Measurements from ENCODE around the gene LHPP.
"Not testable (repeated sequence)": the region's sequence is repeated elsewhere in the genome, so short reads cannot be mapped to it uniquely, and the experiment has no call there.

Gene LHPP

DNA sequence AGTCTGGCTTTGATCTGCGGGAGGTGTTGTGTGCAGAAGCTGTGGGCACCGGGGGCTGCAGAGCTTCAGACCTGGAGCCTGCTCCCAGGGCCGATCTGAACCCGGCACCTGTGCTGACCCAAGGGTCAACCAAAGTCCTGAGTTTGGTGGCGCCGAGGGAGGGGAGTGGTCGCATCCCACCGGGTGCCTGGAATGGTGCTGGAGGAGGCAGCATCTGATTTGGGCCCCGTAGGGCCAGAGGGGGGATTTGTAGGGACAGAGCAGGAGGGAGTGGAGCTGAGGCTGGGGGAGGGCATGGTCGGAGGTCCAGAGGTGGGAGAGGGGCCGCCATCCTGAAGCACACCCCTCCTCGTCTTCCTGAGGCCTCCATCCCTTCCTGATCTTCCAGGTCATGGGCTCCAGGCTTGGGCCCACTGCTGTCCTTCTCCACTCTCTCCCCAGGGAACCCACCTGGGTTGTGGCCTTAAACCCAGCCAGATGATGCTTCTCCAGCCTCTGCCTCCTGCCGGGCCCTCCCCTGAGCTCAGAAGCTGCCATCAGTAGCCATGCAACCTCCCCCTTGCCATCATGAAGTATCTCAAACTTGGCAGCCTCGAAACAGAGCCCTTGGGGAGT lies 112.9 kb downstream of the LHPP start:
- DNase-seq (ENCODE audit: low read depth), result no peak

DNA sequence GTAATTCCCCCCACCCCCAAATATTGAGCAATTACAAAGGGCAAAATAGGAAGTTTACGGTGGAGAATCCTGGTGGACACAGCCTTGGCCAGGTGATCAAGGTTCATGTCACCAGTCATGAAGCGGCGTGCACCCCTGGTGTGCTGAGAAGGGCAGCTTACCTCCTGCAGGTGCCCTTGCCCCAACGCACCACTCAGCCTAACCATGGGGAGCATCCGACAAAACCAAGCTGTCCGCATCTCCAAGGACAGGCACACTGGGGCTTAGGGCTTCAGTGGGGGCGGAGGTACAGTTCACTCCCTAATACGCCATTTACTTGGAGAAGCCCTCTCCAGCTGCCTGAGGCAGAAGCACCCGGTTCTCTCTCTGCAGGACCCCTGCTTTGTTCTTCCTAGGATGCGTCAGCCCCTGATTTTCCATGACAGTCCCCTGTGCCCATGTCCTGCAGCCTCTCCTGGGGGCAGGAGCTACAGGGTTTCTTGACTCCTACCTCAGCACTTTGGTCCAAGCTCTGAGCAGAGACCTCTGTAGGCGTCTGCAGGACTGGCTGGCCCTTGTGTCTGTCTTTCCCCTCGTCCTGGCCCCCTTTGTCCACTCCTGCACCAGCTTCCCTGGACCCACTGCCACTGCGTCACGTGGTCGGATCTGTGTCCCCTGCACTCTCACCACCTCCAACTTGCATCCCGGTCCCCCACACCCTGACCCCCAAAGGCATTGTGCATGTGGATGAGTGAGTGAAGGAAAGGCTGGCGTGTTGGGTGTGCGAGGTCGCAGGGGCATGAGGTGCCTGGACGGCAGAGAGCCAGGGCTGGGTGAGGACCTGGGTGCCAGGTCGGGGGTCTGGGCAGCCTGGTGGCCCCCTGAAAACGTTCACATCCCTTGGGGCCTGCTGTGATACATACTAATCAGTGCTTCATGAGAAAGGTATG lies 113.7 kb downstream of the LHPP start:
- DNase-seq (ENCODE audit: low read depth), result no peak

DNA sequence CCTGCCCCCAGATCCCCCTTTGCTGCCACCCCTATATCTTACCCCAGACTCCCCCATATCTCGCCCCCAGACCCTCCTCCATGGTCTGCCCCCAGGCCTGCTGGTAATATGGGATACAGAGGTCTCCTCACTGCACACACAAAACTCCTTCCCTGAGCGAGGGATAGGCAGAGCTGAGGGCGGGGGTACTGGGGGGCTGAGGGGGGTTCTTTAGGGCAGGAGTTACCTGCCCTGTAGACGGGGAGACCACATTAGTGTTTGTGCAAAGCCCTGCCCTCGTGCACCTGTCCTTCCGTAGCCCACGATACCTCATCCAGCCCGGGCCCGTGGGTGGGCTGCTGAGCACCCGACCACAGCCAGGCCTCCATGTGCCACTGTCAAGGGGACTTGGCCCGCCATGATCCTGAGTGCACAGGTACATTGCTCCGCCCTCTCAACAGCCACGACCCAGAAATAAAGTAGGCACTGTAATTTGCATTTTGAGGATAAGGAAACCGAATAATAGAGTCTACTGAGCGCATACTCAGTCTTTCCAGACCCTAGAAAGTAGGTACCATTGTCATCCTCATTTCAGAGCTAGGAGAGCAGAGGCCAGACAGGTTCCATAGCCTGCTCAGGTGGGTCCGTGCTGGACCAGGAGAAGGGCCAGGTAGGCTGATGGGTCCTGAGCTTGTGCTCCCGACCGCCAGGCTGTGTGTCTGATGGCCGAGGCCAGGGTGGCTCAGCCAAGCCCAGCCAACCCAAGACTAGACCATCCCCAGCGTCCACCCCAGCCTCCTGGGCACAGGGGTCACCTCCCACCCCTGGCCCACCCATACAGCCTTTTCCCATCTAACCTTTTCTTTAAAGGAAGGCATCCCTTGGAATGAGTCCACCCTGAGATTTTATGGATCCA lies 115.2 kb downstream of the LHPP start:
- DNase-seq (ENCODE audit: low read depth), result no peak

DNA sequence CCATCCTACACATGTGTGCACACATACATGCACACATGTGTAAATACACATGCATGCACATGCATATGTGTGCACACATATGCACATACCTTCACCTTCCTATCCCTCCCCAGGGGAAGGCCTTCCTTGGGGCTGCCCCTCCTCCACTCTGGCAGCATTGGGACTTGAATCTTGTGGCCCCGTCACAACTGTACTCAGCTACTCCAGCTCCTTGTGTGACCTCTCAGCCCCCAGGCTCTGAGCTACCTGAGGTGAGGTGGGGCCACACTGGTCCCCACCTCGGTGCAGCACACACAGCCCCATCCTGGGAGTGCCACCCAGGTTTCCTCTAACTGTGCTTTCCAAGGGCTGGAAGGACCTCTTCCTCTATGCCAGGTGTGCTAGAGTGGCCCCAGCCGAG lies 116.0 kb downstream of the LHPP start:
- DNase-seq (ENCODE audit: low read depth), result no peak

DNA sequence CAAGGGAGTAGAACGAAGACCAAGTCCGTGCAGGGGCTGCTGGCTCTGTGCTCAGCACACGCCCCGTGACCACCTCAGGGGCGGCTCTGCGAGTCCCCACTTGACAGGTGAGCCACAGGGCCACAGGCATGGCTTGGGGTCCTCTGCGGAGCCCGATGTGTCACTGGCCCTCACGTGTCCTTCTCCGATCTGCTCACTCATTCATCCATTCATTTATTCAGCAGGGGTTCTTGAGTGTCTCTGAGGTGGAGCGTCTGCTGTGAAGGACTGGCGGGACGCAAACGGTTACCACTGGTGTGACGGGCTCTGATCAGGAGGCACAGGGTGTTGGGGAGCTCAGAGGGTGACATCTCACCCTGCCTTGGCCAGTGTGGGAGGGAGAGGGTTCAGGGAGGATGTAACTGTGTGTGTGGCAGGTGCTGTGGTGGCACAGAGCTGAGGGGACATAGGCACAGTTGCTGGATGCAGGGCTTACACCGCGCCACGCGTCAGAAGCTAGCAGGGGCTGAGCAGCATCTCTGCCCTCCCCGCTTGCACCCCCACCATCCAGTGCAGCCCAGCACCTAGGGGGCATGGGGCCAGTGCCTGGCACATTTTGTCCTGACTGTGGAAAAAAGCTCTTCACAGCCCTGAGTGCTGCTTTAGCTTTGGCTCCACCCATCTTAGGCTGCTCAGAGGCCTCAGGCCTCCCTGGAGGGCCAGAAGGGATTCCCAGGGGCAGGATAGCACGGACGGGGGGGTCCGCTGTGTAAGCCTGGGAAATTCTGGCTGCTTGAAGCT lies 116.8 kb downstream of the LHPP start:
- no peak for DNase-seq (ENCODE audit: low read depth)

DNA sequence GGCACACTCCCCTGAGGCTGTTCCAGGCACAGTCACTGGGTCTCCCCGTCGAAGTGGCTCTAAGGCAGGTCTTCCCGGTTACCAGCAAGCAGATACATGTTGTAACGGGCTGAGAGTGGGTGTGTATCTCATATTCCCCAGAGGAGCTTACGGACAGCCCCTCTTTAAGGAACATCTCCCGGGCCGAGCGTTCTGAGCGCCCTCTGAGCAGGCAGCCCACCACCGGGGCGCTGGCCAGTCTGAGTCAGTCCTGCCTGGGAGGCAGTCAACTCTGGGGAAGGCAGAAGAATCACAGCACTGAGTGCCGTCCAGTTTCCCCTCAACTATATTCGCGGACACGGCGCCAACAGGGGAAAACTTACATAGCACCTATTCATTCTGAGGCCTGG lies 117.4 kb downstream of the LHPP start:
- no peak for DNase-seq (ENCODE audit: low read depth)

DNA sequence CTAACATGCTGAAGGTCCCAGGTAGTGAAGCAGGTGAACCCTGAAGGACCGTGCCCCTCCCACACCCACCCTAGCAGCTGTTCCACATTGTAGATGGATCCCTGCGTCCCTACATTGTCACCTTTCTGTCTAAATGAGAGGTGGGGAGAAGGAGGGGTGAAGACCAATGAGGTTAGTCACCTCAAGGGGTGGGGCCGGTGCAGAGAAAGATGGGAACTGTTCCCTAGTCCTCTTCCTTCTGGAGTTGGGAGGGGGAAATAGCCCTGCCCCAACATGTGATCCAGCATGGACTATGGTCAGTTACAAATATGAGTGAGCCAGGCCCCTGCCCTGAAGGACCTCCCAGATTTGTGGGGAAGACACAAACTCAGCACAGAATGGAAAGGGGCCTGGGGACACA lies 124.5 kb downstream of the LHPP start:
- DNase-seq (ENCODE audit: low read depth), result no peak

DNA sequence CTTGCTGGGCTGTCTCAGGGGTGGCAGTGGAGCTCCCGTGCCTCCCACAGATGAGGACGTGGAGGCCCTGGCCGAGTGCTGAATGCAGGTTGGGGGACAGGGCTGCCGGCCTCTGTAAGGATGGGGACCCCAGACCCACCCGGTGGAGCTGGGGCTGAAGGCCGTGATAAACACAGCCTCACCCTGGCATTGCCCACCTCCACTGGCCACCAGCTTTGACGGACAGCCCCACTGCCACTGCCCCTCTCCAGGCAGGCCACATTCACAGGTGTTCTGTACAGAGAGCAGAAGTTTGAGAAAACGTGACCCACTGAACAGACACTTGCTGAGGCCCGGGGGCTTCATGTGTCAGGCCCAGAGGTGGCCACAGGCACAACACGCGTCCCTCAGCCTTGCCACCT lies 126.2 kb downstream of the LHPP start:
- no peak for DNase-seq (ENCODE audit: low read depth)

DNA sequence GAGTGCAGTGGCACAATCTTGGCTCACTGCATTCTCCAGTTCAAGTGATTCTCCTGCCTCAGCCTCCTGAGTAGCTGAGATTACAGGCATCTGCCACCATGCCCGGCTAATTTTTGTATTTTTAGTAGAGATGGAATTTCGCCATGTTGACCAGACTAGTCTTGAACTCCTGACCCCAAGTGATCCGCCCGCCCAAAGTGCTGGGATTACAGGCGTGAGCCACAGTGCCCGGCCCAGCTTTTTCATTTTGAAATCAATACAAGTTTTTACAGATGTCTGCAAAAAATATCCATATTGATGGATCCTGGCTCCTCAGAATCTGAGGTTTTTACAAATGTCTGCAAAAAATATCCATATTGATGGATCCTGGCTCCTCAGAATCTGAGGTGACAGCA lies 126.7 kb downstream of the LHPP start:
- DNase-seq (ENCODE audit: low read depth), result not testable (repeated sequence)

DNA sequence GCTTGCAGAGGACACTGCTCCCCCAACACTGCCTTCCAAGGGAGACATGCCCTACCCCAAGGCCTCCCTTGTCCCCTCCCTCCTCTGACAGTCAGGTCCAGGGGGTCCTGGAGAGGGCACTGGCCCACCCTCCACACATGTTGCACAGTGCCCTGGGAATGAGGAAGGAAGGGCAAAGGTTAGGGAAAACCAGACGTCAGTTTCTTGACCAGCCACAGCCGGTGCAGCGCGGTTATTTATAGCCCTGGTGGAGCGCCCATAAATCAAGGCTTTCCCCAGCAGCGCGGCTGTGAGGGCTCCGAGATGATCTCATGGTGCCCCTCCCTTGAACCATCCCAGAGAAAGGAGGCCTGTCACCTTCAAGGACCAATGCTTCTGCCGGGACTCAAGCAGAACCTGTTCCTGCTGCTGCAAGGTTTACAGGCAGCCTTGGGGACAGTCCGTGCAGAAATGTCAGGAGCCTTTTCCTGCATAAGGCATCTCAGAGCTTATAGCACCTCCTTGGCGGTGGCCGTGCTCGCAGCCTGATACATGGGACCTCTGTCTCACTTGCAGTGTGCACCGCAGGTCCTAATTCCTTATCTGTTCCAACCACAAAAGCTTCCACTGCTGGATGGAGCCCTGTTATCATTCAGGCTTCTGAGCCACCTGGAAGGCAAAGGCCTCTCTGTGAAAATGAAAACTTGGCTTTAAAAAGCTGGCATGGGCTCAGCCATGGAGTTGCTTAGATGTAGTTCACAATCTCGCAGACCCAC lies 127.3 kb downstream of the LHPP start:
- no peak for DNase-seq (ENCODE audit: low read depth)

DNA sequence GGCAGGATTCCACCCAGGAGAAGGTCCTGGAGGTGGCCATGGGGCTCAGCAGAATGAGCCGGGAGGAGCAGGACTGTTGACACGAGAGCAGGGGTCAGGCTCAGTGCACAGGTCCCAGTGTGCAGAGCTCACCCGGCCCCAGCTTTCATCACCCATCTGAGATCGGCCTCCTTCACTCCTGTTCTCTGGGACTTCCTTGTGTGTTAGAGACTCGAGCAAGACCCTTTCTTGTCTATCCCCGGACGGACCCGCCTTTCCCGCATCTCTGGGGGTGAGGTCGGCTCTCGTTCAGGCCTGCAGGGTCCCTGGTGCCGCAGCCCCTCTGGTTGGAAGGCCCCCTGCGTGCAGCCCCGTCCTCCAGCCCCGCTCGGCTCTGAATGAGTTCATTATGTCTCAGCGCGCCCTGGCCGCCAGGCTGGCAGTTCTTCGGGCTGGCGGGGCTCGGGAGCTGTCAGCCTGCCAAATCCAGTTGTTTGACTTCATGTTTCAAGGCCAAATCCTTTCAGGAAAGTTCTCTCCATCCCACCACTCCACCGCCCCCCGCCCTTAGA lies 127.9 kb downstream of the LHPP start:
- DNase-seq (ENCODE audit: low read depth), result no peak

DNA sequence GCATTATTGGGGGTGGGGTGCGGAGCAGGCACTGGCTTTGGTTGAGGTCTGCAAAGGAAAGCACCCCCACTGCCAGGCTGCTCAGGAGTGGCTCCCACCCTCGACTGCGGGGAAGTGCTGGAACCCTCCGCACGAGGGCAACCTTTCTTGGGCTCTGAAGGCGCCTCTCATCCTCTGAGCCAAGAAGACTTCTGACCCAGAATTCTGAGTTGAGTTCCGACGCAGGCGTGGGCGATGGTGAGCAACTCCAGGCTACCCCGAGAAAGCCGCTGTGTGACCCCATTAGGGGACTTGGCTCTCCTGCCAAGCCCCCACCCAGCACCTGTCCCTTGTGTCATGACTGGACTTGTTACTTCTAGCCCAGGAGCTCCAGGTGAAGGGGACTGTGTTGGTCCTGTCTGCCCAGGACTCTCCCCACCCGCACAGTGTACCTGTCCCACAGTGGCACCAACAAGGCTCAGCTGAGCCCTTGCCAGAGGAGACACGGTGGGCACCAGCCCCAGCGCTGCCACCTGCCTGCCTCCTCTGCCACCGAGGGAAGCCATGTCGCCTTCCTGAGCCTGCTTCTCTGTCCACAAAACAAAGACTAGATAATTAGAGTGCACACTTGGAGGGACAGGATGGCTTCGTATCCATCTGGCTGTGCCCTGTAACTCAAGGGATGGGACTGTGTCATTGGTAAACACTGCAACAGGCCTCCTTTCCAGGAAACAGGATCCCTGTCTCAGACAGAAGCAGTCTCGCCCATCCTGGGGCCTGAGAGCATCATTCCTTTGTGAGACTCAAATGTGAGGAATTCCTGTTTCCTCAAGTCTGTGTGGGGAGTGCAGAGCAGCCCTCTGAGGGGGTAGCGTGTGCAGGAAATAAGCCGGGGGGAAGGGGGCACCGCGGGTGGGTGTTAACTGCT lies 128.8 kb downstream of the LHPP start:
- no peak for DNase-seq (ENCODE audit: low read depth)

DNA sequence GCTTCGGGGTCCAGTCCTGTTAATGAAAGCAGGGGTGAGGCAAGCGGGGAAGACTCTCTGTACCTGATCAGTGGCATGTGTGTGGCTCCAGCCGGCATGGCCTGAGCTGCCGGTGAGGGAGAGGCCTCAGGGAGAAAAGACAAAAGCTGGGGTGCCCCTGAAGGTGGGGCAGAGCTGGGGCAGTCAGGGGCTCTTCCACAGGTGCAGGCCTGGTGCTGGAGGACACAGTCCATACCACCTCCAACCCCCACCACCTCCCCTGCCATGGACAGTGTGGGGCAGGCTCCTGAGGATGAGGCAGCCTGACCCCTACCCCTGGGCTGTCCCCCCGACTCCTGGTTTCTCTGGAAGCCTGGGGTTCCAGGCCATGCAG lies 129.5 kb downstream of the LHPP start:
- DNase-seq (ENCODE audit: low read depth), result no peak

DNA sequence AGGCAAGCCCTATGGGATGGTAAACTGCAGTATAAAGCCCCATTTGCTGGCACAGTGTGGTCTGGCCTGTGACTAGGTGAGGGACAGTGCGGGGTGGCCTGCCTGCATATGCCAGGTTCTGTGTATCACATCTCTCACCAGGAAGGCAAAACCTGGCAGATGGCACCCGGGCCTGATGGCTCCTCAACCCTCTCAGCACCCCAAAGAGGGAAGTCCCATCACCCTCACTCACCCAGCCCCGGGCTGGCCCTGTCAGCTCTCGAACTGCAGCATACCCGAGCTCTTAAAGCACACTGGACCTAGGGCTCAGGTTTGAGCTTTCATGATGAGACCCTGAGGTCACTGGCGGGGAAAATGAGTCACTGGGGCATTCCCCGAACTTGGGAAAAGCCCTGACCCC lies 130.5 kb downstream of the LHPP start:
- DNase-seq (ENCODE audit: low read depth), result no peak

DNA sequence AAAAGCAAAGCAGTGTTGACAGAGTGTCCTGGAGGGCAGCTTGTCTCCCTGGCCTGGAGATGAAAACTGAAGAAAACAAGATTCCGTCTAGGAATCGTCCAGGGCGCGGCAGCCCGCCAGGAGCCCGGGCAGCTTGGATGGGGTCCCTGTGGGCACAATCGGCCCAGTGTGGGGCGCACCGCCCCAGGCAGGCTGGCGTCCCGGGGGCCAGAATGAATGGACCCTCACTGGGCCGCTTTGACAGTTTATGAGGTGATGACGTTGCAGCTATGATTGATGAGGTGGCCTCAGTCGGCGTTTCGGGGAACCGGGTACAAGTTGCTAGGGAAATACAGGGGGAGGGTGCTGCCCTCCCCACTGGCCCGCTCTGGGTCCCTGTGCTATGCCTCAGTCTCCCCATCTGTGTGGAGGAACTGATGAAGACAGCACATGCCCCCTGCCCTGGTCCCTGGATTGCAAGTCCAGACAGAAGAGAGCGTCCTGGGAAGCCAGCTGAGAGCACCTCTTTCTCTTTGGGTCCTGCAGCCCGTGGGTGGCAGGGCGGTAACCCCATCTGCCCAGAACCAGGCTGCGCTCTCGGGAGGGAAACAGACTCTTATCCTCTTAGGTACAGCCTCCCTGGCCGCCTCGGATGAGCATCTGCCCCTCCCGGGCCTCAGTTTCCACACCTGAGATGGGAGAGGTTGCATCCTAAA lies 131.3 kb downstream of the LHPP start:
- no peak for DNase-seq (ENCODE audit: low read depth)

DNA sequence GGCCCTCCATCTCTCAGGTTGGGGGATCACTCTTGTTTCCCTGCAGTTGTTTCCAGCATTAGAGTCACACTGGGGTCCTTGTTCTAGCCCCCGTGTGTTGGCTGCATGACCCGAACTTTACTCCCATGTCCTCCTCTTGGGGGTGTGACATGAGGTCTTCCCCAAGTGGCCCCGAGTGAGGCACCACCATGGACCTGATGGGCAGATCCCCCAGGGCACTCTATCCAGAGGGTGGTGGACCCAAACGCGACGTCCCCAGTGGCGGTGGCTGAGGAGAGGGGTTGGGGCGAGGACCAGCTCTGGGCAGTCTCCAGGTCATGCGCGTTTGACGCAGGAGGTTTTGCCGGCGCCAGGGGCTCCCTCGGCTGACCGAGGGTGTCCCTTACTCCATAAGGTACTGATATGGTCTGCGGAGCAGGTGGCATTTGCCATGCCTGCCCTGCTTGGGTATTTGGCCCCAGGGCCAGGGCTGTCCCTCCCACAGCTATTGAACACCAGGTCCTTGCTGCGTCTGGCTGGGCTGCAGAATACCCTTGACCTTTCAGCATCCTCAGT lies 131.9 kb downstream of the LHPP start:
- no peak for DNase-seq (ENCODE audit: low read depth)

DNA sequence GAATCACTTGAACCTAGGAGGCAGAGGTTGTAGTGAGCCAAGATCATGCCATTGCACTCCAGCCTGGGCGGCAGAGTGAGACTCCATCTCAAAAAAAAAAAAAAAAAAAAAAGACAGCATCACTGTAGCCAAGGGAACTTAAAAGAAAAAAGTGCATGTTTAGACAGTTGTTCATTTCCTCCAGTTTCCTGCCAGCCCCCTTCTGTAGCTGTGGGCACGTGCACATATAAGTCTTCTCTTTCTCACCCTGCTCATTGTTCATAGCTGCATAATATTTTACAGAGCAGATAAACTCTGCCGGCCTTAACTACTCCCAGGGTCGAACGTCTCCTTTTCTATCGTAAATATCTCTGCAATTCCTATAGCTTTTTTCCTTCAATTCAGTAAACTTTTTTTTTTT lies 132.6 kb downstream of the LHPP start:
- DNase-seq (ENCODE audit: low read depth), result no peak

DNA sequence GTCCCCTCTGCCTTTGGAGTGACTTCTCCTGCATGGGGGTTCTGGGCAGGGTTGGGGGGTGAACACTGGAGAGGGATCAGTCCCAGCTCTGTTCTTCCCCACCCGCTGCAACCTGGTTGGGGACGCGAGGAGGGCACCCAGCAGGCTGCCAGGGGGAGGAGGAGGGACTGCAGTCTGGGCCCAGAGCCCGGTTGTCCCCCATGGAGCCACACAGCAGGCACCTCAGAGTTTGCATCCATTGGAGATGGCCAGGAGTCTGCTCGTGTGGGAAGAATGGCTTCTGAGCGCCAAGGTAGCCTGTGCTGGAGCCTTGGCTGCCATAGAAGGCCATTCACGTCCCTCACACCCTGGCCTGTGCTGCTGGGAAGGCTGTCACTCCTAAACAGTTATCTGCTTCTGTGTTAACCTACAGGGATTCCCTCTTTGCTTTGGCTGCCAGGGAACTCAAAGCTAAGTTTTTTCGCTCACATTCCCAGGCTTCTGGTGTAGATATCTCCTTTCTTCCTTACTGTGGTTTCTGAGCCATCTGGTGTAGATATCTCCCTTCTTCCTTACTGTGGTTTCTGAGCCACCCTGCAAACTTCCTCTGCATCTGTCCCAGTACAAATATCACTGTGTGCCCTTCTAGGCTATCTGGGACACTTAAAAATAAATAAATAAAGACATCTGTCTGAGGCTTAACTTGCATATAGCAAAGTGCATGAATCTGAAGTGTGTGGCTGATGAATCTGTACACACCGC lies 133.7 kb downstream of the LHPP start:
- DNase-seq (ENCODE audit: low read depth), result no peak

All from GM04503 (cell line).